GM19193 (cell line): ENCODE data around the gene NPTX1.

Source experiments
- POLR2A ChIP-seq: IDR thresholded peaks from 4 replicates; pipeline ENCODE4 v1.6.1; 2011; ENCODE audit not compliant: insufficient read depth, insufficient read length; ENCODE audit errors: extremely low read depth

Gene NPTX1

DNA sequence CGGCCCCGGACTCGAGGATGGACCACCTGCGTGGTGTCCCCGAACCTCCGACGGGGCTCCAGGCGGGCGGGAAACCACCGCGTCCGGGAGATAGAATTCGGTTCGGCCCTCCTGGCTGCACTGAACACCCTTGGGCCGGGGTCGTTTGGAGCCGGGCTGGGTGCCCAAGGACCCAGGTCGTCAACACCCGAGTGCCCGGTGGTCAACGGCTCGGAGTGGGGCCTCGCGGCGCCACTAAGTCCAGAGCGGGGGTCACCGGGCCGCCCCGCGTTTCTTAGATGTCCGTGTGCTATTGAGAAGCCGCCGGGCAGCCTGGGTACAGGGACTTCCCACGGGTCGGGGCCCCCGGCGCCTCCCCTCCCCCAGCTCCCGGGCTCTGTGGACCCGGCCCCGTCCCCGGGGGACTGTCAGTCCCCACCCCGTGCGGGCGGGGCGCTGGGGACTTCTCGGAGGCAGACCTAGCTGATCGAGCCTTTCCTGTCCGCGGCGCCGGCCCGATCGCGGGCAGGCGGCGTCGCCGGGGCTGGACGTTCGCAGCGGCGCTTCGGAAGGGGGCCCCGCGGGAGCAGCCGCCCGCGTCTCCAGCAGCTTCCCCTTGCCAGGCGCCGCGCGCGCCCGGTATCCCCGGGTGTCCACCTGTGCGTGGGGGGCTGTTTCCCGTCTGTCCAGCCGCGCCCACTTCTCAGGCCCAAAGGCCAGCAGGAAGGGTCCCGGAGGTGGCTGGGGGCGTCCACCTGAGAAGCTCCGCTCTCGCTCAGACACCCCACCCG, 655 bp upstream of the NPTX1 start:
- TF ChIP-seq POLR2A: no peak

DNA sequence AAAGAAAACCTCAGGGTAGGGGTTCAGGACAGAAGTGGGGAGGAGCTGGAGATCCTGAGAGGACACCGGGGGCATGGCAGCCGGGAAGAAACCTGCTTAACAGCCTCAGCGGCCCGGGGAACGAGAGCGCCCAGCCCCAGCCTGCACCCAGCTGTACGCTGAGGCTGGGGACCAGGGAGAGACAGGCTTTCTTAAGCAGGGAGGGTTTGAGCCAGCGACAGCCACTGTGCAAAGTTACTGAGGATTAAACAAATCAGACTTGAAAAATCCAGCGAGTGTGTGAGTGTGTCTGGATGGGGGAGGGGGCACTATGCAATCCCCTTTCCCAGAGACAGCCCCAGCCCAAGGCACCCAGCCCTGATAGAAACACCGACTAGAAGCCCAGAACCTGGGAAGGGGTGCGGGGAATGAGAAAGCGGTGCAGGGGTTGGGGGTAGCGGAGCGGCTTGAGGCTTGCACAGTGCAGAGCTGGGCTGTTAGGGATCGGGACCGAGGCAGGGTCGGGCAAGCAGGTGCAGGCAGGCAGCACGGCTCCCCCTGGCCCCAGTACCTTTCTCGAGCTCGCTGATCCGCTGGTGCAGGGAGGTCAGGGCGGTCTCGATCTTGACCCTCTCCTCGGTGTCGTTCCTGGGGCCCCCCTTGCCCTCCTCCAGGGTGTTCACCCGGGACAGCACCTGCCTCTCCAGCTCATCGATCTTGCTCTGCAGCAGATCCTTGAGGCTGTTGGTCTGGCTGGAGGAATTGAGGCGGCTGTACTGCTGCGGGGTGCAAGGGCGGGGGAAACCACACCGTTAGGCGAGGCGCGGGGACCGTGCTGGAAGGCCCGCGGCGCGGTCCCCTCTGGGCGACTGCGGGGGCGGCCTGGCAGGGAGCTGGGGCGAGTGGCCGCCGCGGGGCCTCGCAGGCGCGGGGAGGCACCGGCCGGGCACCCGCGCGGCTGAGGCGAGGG, 1.2 kb downstream of the NPTX1 start:
- TF ChIP-seq POLR2A: no peak

GRCh38 chr17:80474231-80474960, 2.0 kb downstream of the NPTX1 start:
- no peak for TF ChIP-seq POLR2A

DNA sequence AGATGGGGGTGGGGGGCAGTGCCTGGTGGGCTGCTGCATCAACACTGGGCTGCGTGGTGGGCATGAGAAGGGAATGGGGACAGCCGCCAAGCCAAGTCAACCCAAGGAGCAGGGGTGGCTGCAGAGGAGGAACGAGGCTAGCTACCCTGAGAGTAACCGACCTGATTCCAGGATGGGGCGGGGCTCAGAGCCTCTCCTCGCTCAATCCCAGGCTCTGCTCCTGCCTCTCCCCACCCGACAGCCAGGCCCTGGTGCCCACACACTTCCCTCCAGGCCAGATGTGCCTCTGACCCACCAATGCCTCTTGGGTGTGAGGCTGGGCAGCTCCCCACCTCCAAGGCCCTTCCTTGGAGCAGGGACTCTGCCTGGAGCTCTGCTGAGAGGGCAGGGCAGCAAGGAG, 2.7 kb downstream of the NPTX1 start:
- TF ChIP-seq POLR2A: no peak

DNA sequence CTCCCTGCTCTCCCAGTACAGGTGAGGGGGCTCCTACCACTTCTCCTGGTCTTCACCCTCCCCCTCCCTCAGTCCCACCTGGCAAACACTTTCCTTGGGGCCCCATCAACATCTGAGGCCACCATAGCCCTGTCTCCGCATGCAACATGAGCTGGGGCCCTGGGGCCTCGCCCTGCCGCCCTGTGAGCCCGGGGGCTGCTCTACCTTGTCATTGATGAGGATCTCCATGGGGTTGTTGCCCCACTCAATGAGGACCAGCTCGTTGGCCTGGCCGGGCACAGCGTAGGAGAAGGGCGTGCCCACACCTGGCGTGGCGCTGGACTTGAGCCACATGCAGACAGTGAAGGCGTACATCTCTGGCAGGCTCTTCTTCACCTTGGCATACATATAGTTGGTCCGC, 3.4 kb downstream of the NPTX1 start:
- TF ChIP-seq POLR2A: no peak

DNA sequence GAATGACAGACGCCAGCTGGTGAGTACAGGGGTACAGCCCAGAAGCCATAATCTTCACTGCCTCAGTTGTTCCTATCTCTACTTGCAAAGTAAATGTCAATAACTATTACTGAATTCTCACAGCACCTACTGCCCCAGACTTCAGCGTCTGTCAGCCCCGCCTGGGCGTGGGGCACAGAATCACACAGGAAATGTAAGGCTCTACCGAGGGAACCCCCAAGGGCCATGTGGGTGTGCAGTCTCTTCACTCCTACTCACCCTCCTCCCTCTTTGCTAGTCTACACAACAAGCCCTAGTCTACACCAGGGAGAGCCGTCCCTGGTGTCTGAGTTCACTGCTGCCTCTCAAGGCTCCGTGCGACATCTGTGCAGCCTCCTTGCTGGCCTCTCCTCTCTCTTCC, 4.5 kb downstream of the NPTX1 start:
- no peak for TF ChIP-seq POLR2A

- TF ChIP-seq POLR2A: no peak
Measured at GRCh38 chr17:80470603-80471002, 5.8 kb downstream of the NPTX1 start.

DNA sequence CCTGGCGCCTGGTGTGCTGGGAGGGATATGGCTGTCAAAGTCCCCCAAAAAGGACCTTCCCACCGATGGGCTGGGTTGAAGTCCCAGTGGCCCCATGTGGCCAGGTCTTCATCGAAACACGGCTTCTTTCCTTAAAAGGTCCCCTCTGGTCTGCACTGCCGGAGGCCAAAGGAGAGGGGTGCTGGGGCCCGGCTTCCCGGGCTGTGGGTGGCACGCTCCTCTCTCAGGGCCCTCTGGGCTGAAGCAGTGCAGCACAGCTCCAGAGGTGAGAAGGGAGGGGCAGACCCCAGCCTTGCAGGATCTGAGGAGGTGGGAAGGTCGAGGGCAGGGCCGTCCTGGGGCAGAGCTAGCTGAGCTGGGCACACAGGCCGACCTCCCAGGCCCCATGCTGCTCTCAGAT, 6.7 kb downstream of the NPTX1 start:
- no peak for TF ChIP-seq POLR2A

DNA sequence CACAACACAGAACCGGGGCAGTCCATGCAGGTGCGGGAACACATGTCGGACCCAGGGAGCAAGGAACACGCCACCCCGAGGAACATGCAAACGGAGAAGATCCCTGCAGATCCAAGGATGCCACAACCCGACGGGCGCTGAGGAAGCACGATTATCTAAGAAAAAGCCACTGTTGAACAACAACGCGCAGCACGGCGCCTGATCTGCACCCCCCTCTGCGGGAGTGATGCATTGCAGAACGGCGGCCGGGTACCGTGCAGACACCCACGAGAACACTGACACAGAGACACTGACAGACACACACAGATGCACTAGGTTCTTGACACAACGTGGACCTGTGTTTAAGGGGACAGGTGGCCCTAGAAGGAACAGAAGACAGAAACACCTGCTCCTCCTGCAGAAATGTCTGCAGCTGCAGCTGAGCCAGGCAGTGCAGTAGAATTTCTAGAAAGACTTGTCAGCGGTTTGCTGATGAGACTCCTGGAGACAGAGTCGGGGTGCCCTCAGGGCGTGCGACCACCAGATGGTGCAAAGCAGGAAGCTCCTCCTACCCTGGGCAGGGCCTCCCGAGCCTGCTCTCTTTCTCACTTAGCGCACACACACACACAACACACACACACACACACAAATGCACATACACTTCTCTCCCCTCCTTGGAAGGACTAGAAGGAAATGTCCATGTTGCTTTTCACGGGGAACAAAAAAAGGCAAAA, 7.5 kb downstream of the NPTX1 start:
- TF ChIP-seq POLR2A: no peak

GRCh38 chr17:80468242-80468641, 8.2 kb downstream of the NPTX1 start:
- TF ChIP-seq POLR2A: no peak

DNA sequence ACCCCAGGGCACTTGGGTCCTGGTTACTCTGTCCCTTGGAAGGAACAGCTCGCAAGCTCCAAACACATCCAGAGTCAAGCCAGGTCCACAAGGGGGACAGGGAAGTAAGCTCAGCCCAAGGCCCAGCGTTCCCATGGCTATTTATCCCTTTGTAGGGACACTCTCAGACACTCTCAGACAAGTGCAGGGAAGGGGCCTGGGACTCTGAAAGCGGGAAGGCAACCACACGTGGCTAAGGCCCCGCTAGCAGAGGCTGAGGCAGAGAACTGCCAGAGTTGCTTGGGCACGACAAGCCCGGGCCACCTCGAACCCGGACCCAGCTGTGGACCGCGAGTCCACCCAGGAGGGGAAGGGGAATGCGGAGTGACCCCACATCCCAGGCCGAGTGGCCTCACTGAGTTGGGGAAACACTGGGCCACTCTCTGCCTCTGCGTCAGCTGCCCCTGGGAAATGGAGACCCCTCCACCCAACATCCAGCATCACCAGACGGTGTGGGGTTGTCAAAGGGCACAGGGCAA, 10.2 kb downstream of the NPTX1 start:
- no peak for TF ChIP-seq POLR2A

DNA sequence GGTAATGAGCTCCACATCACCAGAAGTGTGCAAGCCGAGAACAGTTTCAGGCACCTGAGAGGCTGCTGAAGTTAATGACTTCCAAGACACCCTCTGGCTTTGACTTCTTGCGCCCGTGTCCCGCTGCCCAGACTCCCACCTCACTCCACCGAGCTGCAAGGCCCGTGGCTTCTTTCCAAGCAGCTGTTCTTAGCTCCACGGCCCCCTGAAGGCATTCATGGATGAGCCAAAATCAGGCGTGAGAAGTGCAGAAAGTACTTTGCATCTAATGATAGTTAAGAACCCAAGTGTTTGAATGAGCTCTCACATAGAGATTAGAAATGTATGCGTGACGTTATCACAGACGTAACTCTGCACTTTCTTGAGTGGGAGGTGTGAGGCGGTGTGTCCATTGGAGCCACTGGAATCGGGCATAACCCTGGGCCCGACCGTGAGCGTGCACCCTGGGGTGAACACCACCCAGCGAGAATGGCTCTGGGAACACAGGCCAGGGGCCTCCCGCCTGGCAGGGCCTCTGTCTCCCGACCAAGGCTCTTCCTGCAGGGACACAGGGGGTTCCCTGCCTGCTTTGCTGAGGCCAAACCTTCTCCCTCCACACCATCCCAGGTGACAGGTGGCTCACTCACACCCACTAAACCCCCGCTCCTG, 11.0 kb downstream of the NPTX1 start:
- no peak for TF ChIP-seq POLR2A

DNA sequence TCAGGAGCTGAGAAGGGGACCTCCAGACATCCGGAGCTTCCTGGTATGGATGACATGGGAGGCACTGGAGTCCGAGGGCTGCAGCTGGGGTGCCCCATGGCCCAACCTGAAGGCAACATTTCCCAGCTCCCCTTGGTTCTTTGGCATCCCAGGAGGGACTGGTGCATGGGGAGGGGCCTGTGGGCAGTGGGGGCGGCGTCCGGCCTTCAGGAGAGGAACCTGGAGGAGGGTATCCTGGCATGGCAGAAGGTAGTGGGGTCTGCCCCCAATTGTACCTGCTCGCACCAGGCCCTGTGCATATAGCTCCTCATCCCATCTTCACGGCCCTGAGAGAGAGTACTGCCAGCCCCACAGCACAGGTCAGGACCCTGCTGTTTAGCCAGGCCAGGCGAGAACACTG, 11.9 kb downstream of the NPTX1 start:
- TF ChIP-seq POLR2A: no peak
